Heart left ventricle (tissue), 13 donors: ENCODE data around the gene PMF1.

Experiments
- POLR2A ChIP-seq, 2 donors: fragments of 450-650 bp; IDR thresholded peaks; one replicate each; pipeline ENCODE4 v1.6.1; 2017; ENCODE audit warnings: antibody characterized with exemption in 2 of 2, mild to moderate bottlenecking in 2 of 2, moderate library complexity in 2 of 2
- TF ChIP-seq, protein P1 (sequence below), 12 donors: fragments of 200-600 bp; sonication (generic) in 4 of 12; IDR thresholded peaks; one replicate each; pipeline versions ENCODE4 v1.5.0 to v1.8.0; 2018 to 2022; ENCODE audit warnings: antibody characterized with exemption in 12 of 12, mild to moderate bottlenecking in 5 of 12
- donor health status: ischemic (EF 13 %, LVEDD 7.1; RV severe dilation, severe dysfunction).
- donor health status: DM: no; HTN: yes; CAD: no.
- donor health status: DM: no; HTN: no; CAD: no.
- donor health status: ischemic (EF 25% LVEDD 6.9; RV normal size, moderate dysfunction).
- donor health status: ischemic (EF 25% LVEDD 5.7; RV mildly dilated, moderate dysfunction).
- donor health status: ischemic (EF 35%, LVEDD 5.7; RV mildly dilated, moderate dysfunction).
- donor health status: nonischemic (EF 11% LVEDD 7.7; RV severe dilation, severe dysfunction).
- donor health status: DM: yes; HTN: yes; CAD: no.
- donor health status: PGD.
- donor health status: ischemic (EF 29% LVEDD 5.4; RV normal size, mild dysfunction).
- donor health status: nonischemic (EF 23%, LVEDD 6.1; RV moderate dilation, normal function).

DNA sequence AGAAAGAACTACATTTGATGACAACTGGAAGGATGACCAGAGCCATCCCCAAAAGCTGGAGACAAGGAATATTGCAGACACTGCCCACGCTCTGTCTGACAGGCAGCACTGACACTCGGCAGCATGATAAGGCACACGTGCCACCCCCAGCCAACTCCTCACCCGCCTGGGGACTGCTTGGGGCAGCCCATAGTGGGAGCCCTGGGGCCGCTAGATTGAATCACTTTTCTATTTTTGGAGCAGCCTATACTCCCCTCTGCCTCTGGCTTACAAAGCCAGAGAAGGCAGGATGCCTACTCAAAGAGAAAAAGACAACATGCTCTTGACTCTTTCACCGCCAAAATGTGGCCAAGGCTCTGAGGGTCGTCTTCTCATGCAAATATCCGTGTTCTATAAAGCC lies 68.5 kb downstream of the PMF1 start:
- TF ChIP-seq, protein P1, sequence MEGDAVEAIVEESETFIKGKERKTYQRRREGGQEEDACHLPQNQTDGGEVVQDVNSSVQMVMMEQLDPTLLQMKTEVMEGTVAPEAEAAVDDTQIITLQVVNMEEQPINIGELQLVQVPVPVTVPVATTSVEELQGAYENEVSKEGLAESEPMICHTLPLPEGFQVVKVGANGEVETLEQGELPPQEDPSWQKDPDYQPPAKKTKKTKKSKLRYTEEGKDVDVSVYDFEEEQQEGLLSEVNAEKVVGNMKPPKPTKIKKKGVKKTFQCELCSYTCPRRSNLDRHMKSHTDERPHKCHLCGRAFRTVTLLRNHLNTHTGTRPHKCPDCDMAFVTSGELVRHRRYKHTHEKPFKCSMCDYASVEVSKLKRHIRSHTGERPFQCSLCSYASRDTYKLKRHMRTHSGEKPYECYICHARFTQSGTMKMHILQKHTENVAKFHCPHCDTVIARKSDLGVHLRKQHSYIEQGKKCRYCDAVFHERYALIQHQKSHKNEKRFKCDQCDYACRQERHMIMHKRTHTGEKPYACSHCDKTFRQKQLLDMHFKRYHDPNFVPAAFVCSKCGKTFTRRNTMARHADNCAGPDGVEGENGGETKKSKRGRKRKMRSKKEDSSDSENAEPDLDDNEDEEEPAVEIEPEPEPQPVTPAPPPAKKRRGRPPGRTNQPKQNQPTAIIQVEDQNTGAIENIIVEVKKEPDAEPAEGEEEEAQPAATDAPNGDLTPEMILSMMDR (IDR thresholded peaks at IDR 0.05) = peak in 2 of 12 donors; percentile 28 to 29
- TF ChIP-seq POLR2A (IDR thresholded peaks at IDR 0.05) = peak in 1 of 2 donors; percentile 44
